Neural cell (in vitro differentiated cells): ENCODE measurements around the gene NKAIN2. TPM values are rescaled to one million over a fixed set of nuclear protein-coding genes. Genes with fewer than 3 reads are reported as not detected.

Experiments
- H2AFZ ChIP-seq: fragments of 200-600, 300-800 bp; sonication (generic), shearing (Covaris generic); 2 replicates; pipeline ENCODE4 v1.6.0; 2014; ENCODE audit warnings: low read depth, mild to moderate bottlenecking, antibody characterized with exemption, low read length, moderate library complexity
- H3F3A ChIP-seq: fragments of 200-600 bp; shearing (Covaris generic); 2 replicates; pipeline ENCODE4 v1.6.1; 2016; ENCODE audit warnings: mild to moderate bottlenecking, moderate library complexity, mixed read lengths, antibody characterized with exemption, low read length; ENCODE audit not compliant: insufficient read depth, poor library complexity, severe bottlenecking
- H3K27ac ChIP-seq: fragments of 200-600, 300-800 bp; sonication (generic), shearing (Covaris generic); 2 replicates; pipeline ENCODE4 v1.5.1; 2014; ENCODE audit warnings: mild to moderate bottlenecking, low read length, moderate library complexity
- H3K27me3 ChIP-seq: fragments of 300-800, 200-600 bp; sonication (generic), shearing (Covaris generic); 2 replicates; pipeline ENCODE4 v1.6.0; 2014; ENCODE audit warnings: mild to moderate bottlenecking, low read depth, low read length, moderate library complexity; ENCODE audit not compliant: insufficient read depth
- H3K36me3 ChIP-seq: fragments of 300-800, 200-600 bp; sonication (generic), shearing (Covaris generic); 2 replicates; pipeline ENCODE4 v1.5.1; 2014; ENCODE audit warnings: mild to moderate bottlenecking, antibody characterized with exemption, low read length, moderate library complexity; ENCODE audit not compliant: insufficient read depth
- H3K4me2 ChIP-seq: fragments of 300-800, 200-600 bp; sonication (generic), shearing (Covaris generic); 2 replicates; pipeline ENCODE4 v1.6.0; 2014; ENCODE audit warnings: mild to moderate bottlenecking, low read length
- H3K4me3 ChIP-seq: fragments of 300-800, 200-600 bp; sonication (generic), shearing (Covaris generic); 2 replicates; pipeline ENCODE4 v1.5.1; 2014; ENCODE audit warnings: mild to moderate bottlenecking, low read length, moderate library complexity
- H3K79me2 ChIP-seq: fragments of 200-600 bp; shearing (Covaris generic); replicated peaks from 2 replicates; pipeline ENCODE4 v1.6.0; 2014; ENCODE audit warnings: mild to moderate bottlenecking, low read length, moderate library complexity; ENCODE audit not compliant: insufficient read depth
- H3K9ac ChIP-seq: fragments of 300-800, 200-600 bp; sonication (generic), shearing (Covaris generic); 2 replicates; pipeline ENCODE4 v1.6.1; 2016; ENCODE audit warnings: mild to moderate bottlenecking, low read length, mixed read lengths
- H3K9me2 ChIP-seq: fragments of 200-600 bp; shearing (Covaris generic); 2 replicates; pipeline ENCODE4 v1.6.1; 2016; ENCODE audit warnings: mild to moderate bottlenecking, low read length, mixed read lengths; ENCODE audit not compliant: insufficient read depth
- H3K9me3 ChIP-seq: fragments of 200-600, 300-800 bp; sonication (generic), shearing (Covaris generic); 2 replicates; pipeline ENCODE4 v1.6.1; 2016; ENCODE audit warnings: mild to moderate bottlenecking, mixed run types, low read length, moderate library complexity, mixed read lengths
- H4K20me1 ChIP-seq: fragments of 200-600 bp; shearing (Covaris generic); 2 replicates; pipeline ENCODE4 v1.6.1; 2016; ENCODE audit warnings: mild to moderate bottlenecking, mixed run types; ENCODE audit not compliant: insufficient read depth
- EP300 ChIP-seq: fragments of 450-650 bp; conservative IDR thresholded peaks from 2 replicates; pipeline ENCODE4 v1.6.1; 2014; ENCODE audit warnings: antibody characterized with exemption, mild to moderate bottlenecking, moderate library complexity; ENCODE audit not compliant: poor library complexity, severe bottlenecking
- EZH2 ChIP-seq: fragments of 200-600, 300-800 bp; shearing (Covaris generic), sonication (generic); IDR thresholded peaks from 2 replicates; pipeline ENCODE4 v1.6.1; 2014; ENCODE audit warnings: antibody characterized with exemption, low read length, borderline replicate concordance, mild to moderate bottlenecking; ENCODE audit not compliant: insufficient read depth, poor library complexity, severe bottlenecking
- MXI1 ChIP-seq: fragments of 450-650 bp; conservative IDR thresholded peaks from 2 replicates; pipeline ENCODE4 v1.6.1; 2014; ENCODE audit warnings: antibody characterized with exemption, mild to moderate bottlenecking; ENCODE audit not compliant: poor library complexity, severe bottlenecking
- POLR2AphosphoS5 ChIP-seq: IDR thresholded peaks from 2 replicates; pipeline ENCODE4 v1.6.1; 2012
- RAD21 ChIP-seq: fragments of 450-650 bp; conservative IDR thresholded peaks from 2 replicates; pipeline ENCODE4 v1.6.1; 2014; ENCODE audit warnings: antibody characterized with exemption, mild to moderate bottlenecking, moderate library complexity
- TAF1 ChIP-seq: IDR thresholded peaks from 2 replicates; pipeline ENCODE4 v1.6.1; 2012; ENCODE audit warnings: low read depth
- polyA plus RNA-seq: library from polyadenylated mRNA; depleted of rRNA; stranded (reverse); fragments of >200 nt; gene quantifications from 2 replicates; pipeline ENCODE4 v1.2.3, GENCODE V29; 2014
- TF ChIP-seq, protein P1 (sequence below): fragments of 450-650 bp; IDR thresholded peaks from 2 replicates; pipeline ENCODE4 v1.5.1; 2014; ENCODE audit warnings: antibody characterized with exemption, mild to moderate bottlenecking, moderate library complexity; ENCODE audit not compliant: poor library complexity, severe bottlenecking
- TF ChIP-seq, protein P2 (sequence below): IDR thresholded peaks from 2 replicates; pipeline ENCODE4 v1.6.1; 2012; ENCODE audit warnings: borderline replicate concordance

NKAIN2 gene
- polyA plus RNA-seq, 1 donor from 2014 or later, result 23.2 TPM

DNA sequence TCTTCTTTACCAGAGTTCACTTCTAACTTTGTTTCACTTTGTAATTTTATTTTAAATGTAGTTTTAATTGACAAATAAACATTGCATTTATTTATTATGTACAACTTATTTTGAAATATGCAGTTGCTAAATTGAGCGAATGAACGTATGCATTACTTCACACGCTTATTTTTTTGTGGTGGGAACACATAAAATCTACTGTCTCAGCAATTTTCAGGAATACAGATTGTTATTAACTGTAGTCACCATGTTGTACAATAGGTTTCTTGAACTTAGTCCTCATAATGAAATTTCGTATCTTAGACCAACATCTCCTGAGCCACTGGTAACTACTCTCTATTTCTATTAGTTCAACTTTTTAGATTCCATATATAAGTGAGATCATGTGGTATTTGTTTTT, 46.9 kb downstream of the NKAIN2 start:
- no peak overlapping the region for H3K4me2 ChIP-seq
- H3K27me3 ChIP-seq, result no peaks in the 10 kb centered on the region

DNA sequence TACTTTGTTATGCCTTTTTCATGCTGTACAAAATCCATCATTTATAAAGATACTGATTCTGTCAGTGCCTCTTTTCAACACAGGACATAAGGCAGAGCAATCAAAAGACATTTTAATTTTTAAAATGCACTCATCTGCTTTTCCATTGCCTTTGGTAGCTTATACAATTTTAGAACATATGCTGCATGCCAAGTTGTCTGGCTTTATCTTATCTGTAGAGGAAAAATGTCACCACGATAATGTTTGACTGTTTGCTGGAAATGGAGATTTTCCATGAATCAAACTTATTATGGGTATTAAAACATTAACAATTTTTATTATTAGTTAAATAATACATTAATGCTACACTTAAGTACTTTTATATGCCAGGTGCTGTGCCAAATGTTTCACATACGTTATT, 50.5 kb downstream of the NKAIN2 start:
- no peaks in the 10 kb centered on the region for H3K27me3 ChIP-seq
- H2AFZ ChIP-seq, result no peak overlapping the region
- H3K27ac ChIP-seq, result no peak overlapping the region
- no peak overlapping the region for H3K4me2 ChIP-seq
- no peak for TF ChIP-seq TAF1
- no peak for TF ChIP-seq MXI1
- TF ChIP-seq POLR2AphosphoS5, result no peak
- no peak for TF ChIP-seq RAD21
- TF ChIP-seq EP300, result no peak
- TF ChIP-seq, protein P1, sequence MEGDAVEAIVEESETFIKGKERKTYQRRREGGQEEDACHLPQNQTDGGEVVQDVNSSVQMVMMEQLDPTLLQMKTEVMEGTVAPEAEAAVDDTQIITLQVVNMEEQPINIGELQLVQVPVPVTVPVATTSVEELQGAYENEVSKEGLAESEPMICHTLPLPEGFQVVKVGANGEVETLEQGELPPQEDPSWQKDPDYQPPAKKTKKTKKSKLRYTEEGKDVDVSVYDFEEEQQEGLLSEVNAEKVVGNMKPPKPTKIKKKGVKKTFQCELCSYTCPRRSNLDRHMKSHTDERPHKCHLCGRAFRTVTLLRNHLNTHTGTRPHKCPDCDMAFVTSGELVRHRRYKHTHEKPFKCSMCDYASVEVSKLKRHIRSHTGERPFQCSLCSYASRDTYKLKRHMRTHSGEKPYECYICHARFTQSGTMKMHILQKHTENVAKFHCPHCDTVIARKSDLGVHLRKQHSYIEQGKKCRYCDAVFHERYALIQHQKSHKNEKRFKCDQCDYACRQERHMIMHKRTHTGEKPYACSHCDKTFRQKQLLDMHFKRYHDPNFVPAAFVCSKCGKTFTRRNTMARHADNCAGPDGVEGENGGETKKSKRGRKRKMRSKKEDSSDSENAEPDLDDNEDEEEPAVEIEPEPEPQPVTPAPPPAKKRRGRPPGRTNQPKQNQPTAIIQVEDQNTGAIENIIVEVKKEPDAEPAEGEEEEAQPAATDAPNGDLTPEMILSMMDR, result no peak
- TF ChIP-seq, protein P2, sequence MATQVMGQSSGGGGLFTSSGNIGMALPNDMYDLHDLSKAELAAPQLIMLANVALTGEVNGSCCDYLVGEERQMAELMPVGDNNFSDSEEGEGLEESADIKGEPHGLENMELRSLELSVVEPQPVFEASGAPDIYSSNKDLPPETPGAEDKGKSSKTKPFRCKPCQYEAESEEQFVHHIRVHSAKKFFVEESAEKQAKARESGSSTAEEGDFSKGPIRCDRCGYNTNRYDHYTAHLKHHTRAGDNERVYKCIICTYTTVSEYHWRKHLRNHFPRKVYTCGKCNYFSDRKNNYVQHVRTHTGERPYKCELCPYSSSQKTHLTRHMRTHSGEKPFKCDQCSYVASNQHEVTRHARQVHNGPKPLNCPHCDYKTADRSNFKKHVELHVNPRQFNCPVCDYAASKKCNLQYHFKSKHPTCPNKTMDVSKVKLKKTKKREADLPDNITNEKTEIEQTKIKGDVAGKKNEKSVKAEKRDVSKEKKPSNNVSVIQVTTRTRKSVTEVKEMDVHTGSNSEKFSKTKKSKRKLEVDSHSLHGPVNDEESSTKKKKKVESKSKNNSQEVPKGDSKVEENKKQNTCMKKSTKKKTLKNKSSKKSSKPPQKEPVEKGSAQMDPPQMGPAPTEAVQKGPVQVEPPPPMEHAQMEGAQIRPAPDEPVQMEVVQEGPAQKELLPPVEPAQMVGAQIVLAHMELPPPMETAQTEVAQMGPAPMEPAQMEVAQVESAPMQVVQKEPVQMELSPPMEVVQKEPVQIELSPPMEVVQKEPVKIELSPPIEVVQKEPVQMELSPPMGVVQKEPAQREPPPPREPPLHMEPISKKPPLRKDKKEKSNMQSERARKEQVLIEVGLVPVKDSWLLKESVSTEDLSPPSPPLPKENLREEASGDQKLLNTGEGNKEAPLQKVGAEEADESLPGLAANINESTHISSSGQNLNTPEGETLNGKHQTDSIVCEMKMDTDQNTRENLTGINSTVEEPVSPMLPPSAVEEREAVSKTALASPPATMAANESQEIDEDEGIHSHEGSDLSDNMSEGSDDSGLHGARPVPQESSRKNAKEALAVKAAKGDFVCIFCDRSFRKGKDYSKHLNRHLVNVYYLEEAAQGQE, result no peak
- no peak for TF ChIP-seq EZH2
- no peaks in the 10 kb centered on the region for H3K9me2 ChIP-seq
- no peaks in the 10 kb centered on the region for H3K9me3 ChIP-seq
- no peak overlapping the region for H3K4me3 ChIP-seq
- H3F3A ChIP-seq, result no peaks in the 10 kb centered on the region
- no peaks in the 10 kb centered on the region for H3K36me3 ChIP-seq
- H4K20me1 ChIP-seq, result no peaks in the 10 kb centered on the region
- H3K9ac ChIP-seq, result no peak overlapping the region
- no peaks in the 10 kb centered on the region for H3K79me2 ChIP-seq

More for the DNA sequence above, 46.9 kb downstream of the NKAIN2 start:
- TF ChIP-seq EZH2, result no peak
- Histone ChIP-seq H4K20me1 (no peaks in the 10 kb centered on the region), H3K79me2 (no peaks in the 10 kb centered on the region), H3F3A (no peaks in the 10 kb centered on the region), H3K9ac (no peak overlapping the region), H3K9me2 (no peaks in the 10 kb centered on the region), H3K9me3 (no peaks in the 10 kb centered on the region), H3K27ac (no peak overlapping the region), H3K36me3 (no peaks in the 10 kb centered on the region), H2AFZ (no peak overlapping the region), H3K4me3 (no peak overlapping the region)

DNA sequence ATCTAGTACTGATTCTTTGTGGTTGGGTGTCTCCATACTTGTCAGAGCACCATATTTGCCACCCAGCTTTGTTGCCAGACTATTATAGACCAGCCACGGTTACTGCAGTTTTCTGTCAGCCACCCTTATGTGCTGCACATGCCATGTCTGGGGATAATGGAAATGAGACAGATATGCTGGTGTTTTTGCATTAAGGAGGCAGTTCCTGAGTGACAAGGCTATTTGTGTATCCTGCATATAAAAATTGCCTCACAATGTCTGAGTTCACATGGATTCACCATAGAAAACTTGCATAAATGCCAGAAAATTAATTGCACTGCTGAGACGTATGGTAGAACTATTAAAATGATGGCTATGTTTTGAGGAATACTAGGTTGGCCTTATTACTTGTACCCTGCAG, 51.8 kb downstream of the NKAIN2 start:
- H3K27me3 ChIP-seq, result no peaks in the 10 kb centered on the region
- peak overlapping the region; percentile 25 for H3K4me3 ChIP-seq
- H3K9ac ChIP-seq, result no peak overlapping the region
- H2AFZ ChIP-seq, result no peak overlapping the region
- no peaks in the 10 kb centered on the region for H3K79me2 ChIP-seq
- H4K20me1 ChIP-seq, result no peaks in the 10 kb centered on the region
- H3K4me2 ChIP-seq, result peak overlapping the region; percentile 23
- H3F3A ChIP-seq, result no peaks in the 10 kb centered on the region
- no peaks in the 10 kb centered on the region for H3K9me2 ChIP-seq
- H3K9me3 ChIP-seq, result no peaks in the 10 kb centered on the region
- H3K36me3 ChIP-seq, result no peaks in the 10 kb centered on the region
- H3K27ac ChIP-seq, result peak overlapping the region; percentile 54
- TF ChIP-seq TAF1, result no peak
- no peak for TF ChIP-seq RAD21
- peak; percentile 94 for TF ChIP-seq EP300
- TF ChIP-seq POLR2AphosphoS5, result peak; percentile 80
